ENCODE data around the gene PAM16.

PAM16 gene

DNA sequence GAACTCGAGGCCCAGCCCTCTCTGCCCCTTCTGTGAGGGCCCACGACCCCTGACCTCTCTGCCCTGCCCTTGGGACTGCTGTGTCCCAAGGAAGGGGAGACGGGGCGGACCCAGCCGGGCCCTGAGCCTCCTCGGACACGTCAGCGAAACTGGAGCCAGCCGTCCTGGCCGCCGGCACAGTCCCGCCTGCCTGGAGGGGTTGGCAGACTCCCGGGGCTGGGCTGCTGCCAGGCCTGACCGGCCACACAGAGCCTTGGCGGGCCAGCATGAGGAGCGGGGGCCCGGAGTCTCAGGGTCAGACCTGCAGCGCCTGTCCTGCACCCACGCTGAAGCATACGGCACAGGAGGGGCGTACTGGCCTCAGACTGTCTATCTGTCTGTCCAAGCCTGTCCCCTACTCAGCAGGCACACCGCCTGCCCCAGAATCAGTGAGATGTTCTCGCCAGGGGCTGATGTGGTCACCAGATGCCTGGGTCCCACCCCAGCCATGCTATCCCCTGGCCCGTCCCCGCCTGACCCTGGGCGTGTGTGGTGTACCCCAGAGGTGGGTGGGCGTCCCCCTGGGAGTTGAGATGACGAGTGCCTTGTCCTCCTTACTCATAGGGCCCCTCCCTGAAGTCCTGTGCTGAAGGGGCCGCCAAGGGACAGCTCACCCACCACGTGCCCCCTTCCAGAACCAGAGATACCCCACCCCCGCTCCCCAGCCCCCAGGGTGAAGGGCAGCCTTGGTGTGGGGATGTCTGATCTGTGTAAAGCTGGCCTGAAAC, 25.2 kb upstream of the PAM16 start:
- Histone ChIP-seq H3K4me3 (ENCODE audit: low read length) (no peak overlapping the region), H3K36me3 (ENCODE audit: insufficient read depth, low read length) (no peaks in the 10 kb centered on the region), H3K9ac (ENCODE audit: low read depth, low read length) (no peak overlapping the region), H3K4me1 (ENCODE audit: insufficient read depth, low read length) (peaks cover 42% of the 10 kb centered on the region), H3K27ac (ENCODE audit: low read depth, low read length) (peak overlapping the region; percentile 37), H3K27me3 (ENCODE audit: insufficient read depth, low read length) (no peaks in the 10 kb centered on the region), H3K9me3 (ENCODE audit: insufficient read depth, low read depth, low read length) (no peaks in the 10 kb centered on the region)
- 88% methylated on average over 29 of the region's 31 CpGs for WGBS

DNA sequence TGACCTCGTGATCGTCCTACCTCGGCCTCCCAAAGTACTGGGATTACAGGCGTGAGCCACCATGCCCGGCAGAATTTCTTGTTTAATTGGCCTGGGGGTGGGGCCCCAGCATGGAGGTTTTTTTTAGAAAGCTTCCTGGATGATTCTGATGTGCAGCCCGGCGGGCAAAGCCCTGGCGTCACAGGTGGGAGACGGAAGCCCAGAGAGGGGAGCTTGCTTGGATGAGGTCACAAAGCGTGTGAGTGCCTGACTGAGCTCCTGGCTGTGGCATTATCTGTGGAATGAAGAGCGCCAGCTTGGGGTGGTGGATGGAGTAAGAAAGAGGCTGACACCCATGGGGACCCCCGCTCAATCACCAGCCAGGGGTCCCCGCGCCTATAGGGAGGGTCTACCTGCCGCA, 24.6 kb upstream of the PAM16 start:
- 92% methylated on average over 15 of the region's 15 CpGs for WGBS
- Histone ChIP-seq H3K4me1 (ENCODE audit: insufficient read depth, low read length) (peaks cover 47% of the 10 kb centered on the region), H3K27ac (ENCODE audit: low read depth, low read length) (no peak overlapping the region)

DNA sequence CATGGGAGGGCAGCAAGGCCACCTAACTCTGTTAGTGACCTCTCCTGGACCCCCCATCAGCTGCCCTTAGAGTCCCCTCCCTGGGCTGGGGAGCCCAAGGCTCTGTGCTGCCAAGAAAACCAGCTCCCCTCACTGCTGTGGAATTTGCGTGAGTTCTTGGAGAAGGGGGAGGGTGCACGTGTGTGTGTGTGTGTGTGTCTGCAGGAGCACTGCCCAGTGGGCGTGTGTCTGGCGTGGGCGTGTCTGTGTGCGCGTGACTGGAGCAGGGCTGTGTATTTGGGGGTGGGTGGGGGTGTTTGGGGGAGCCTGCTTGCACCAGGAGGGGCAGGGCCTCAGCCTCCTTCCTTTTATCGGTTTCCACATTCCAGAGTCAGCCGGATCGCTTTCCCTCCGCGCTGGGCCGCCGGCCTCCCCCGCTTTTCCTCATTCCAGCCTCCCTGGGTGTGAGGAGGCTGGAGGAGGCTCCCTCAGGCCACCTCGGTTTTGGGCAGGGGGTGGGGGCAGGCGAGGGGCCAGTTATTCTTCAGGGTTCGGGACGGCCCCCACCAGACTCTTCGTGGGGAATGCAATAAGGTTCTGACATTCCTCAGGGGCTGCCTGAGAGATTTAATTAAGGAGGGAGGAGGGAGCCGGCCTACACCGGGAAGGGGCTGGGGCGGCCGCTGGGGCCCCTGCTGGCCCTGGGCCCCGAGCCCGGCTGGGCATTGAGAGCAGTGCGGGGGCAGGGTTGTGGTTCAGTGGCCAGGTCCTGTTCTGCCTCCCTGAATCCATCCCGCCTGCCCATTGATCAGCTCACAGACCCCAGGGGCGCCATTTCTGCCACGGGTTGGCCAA, 23.0 kb upstream of the PAM16 start:
- 0 out of 2 replicates have a peak overlapping the region, but pooled peaks have one; percentile 15 for H3K9ac ChIP-seq (ENCODE audit: low read depth, low read length)
- peak overlapping the region; percentile 47; the same call in 1 of the 2 replicates for H3K27ac ChIP-seq (ENCODE audit: low read depth, low read length)
- H3K9me3 ChIP-seq (ENCODE audit: insufficient read depth, low read depth, low read length) = no peaks in the 10 kb centered on the region
- no peaks in the 10 kb centered on the region for H3K27me3 ChIP-seq (ENCODE audit: insufficient read depth, low read length)
- peaks cover 47% of the 10 kb centered on the region for H3K4me1 ChIP-seq (ENCODE audit: insufficient read depth, low read length)
- H3K36me3 ChIP-seq (ENCODE audit: insufficient read depth, low read length) = no peaks in the 10 kb centered on the region
- 27% methylated on average over 22 of the region's 30 CpGs for WGBS
- peak overlapping the region; percentile 6; the same call in 1 of the 2 replicates for H3K4me3 ChIP-seq (ENCODE audit: low read length)

More for the DNA sequence above, 24.6 kb upstream of the PAM16 start:
- no peaks in the 10 kb centered on the region for H3K9me3 ChIP-seq (ENCODE audit: insufficient read depth, low read depth, low read length)
- no peak overlapping the region for H3K9ac ChIP-seq (ENCODE audit: low read depth, low read length)
- no peaks in the 10 kb centered on the region for H3K27me3 ChIP-seq (ENCODE audit: insufficient read depth, low read length)
- H3K36me3 ChIP-seq (ENCODE audit: insufficient read depth, low read length) = no peaks in the 10 kb centered on the region
- no peak overlapping the region for H3K4me3 ChIP-seq (ENCODE audit: low read length)

DNA sequence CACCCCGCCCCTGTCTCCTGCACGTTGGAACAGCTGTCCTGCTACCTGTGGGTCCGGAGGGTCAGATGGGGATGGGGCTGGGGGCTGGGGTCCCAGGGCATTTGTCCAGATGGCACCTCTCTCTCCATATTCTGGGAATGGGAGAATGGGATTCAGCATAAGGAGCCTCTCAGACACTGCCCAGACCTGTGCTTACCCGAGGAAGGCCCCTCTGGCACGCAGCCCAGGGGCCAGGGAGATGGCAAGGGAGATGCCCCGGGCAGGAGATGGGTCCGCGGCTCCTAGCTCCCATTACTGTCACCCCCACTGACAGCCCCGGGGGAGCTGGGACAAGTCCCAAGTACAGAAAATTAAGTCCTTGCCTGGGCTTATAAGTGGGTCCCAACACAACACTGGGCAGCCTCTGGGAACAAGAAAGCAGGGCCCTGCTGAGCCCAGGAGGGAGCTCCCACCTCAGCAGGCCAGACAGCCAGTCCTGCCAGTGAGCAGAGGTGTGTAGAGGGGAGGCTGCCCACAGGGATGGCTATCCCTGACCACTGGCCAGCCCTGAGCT, 22.3 kb upstream of the PAM16 start:
- Histone ChIP-seq H3K4me3 (ENCODE audit: low read length) (peak overlapping the region; percentile 6; the same call in 1 of the 2 replicates), H3K9me3 (ENCODE audit: insufficient read depth, low read depth, low read length) (no peaks in the 10 kb centered on the region), H3K9ac (ENCODE audit: low read depth, low read length) (0 out of 2 replicates have a peak overlapping the region, but pooled peaks have one; percentile 15), H3K4me1 (ENCODE audit: insufficient read depth, low read length) (peaks cover 47% of the 10 kb centered on the region), H3K36me3 (ENCODE audit: insufficient read depth, low read length) (no peaks in the 10 kb centered on the region), H3K27ac (ENCODE audit: low read depth, low read length) (peak overlapping the region; percentile 47; the same call in 1 of the 2 replicates), H3K27me3 (ENCODE audit: insufficient read depth, low read length) (no peaks in the 10 kb centered on the region)
- 52% methylated on average over 9 of the region's 9 CpGs for WGBS

DNA sequence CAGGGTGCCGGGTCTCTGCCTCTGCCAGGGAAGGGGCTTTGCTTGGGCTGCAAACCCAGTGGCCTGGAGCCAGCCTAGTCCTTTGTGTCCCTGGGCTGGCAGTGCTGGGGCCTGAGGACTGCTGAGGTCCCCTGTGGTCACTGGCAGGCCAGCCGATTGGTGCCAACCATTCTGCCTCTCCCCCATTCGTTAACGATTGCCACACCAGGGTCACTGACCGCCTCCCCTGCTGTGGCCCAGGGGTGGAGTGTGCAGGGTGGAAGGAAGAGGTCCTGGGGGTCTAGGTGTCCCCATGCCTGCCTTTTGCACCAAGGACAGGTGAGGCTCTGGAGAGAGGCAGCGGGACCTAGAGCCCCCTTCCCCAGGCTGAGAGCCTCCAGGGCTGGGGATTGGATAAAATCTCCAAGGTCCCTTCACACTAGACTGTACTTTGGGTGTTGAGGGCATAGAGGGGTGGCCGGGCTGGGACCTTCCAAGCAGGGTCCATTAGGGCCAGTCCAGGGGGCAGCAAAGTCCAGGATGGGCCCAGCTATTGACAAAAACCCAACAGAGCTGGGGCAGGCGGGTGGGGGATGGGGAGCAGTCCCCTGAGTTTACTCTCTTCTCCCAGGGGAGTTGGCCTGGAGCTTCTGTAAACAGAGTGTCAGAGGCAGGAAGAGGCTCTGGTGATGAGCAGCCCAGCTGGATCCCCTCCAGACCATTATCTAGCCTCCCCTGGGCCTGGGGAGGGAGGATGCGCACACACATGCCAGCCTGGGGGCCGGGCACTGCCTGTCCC, 21.6 kb upstream of the PAM16 start:
- 36% methylated on average over 9 of the region's 10 CpGs for WGBS

DNA sequence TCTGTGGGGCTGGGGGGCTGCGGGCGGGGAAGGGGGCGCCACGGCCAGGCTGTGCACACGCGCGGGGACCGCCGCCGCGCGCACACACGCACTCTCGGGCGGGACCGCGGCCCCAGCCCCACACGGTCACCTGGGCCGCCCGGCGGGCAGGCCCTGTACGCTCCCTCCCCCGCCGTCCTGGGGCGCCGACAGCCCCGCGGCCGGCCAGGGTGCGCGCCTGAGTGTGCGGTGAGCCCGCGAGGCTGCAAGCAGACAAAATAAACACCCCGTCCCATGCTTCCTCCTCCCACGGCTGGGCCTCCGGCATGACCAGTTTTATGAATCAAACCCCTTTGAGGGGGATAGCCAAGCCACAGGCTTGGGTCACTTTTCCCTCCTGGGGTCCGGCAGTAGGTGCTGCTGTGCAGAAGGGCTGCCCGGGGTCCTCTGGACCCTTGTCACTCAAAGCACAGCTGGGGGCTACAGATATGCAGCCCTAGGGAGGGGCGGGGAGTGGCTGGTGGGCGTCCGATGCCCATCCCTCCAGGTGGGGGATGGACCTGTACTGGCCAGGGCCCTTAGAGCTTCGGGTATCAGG, 21.0 kb upstream of the PAM16 start:
- H3K9me3 ChIP-seq (ENCODE audit: insufficient read depth, low read depth, low read length) = no peaks in the 10 kb centered on the region
- no peaks in the 10 kb centered on the region for H3K27me3 ChIP-seq (ENCODE audit: insufficient read depth, low read length)
- H3K4me3 ChIP-seq (ENCODE audit: low read length) = peak overlapping the region; percentile 71
- H3K36me3 ChIP-seq (ENCODE audit: insufficient read depth, low read length) = no peaks in the 10 kb centered on the region
- peak overlapping the region; percentile 60 for H3K9ac ChIP-seq (ENCODE audit: low read depth, low read length)
- 3% methylated on average over 43 of the region's 43 CpGs for whole genome bisulfite sequencing
- H3K27ac ChIP-seq (ENCODE audit: low read depth, low read length) = no peak overlapping the region
- H3K4me1 ChIP-seq (ENCODE audit: insufficient read depth, low read length) = peaks cover 39% of the 10 kb centered on the region

More for the DNA sequence above, 21.6 kb upstream of the PAM16 start:
- peaks cover 44% of the 10 kb centered on the region for H3K4me1 ChIP-seq (ENCODE audit: insufficient read depth, low read length)
- no peaks in the 10 kb centered on the region for H3K36me3 ChIP-seq (ENCODE audit: insufficient read depth, low read length)
- no peaks in the 10 kb centered on the region for H3K9me3 ChIP-seq (ENCODE audit: insufficient read depth, low read depth, low read length)
- no peaks in the 10 kb centered on the region for H3K27me3 ChIP-seq (ENCODE audit: insufficient read depth, low read length)
- H3K4me3 ChIP-seq (ENCODE audit: low read length) = peak overlapping the region; percentile 71
- H3K27ac ChIP-seq (ENCODE audit: low read depth, low read length) = no peak overlapping the region; the same call in 1 of the 2 replicates
- peak overlapping the region; percentile 60; the same call in 1 of the 2 replicates for H3K9ac ChIP-seq (ENCODE audit: low read depth, low read length)

DNA sequence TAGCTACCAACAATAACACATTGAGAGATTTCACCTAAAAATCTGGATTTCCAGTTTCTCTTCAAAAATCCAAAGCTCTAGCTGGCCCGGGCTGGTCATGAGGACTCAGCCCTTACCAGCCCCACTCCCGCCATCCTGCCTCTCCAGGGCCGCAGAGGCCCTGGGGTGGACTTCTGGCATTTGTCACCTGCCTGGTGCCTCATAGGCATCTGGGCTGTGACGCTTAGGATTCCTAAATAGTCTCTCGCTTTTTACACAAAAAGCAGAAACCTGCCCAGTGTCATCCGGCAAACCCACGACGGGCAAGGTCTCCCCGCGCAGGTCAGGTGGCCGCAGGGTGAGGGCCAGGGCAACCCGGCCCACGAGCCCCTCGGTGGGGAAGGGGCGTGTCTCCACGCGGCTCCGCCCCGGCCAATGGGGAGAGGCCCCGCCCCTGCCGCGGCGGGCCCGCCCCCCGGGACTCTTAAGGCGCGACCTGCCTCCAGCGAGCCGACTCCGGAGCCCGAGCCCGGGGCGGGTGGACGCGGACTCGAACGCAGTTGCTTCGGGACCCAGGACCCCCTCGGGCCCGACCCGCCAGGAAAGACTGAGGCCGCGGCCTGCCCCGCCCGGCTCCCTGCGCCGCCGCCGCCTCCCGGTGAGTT, 20.4 kb upstream of the PAM16 start, which contains the start of gene VASN:
TSS of gene VASN (plus strand) at position 492 of the 644 bp plus-strand sequence. CDS start 9,030 bp downstream, outside the sequence.
- Histone ChIP-seq H3K4me3 (ENCODE audit: low read length) (peak within 1 kb of the TSS; percentile 71), H3K9ac (ENCODE audit: low read depth, low read length) (peak within 1 kb of the TSS; percentile 60), H3K27me3 (ENCODE audit: insufficient read depth, low read length) (no peaks in the 10 kb centered on the region), H3K4me1 (ENCODE audit: insufficient read depth, low read length) (peaks cover 36% of the 10 kb centered on the region), H3K36me3 (ENCODE audit: insufficient read depth, low read length) (no peaks in the 10 kb centered on the region), H3K27ac (ENCODE audit: low read depth, low read length) (no peak within 1 kb of the TSS), H3K9me3 (ENCODE audit: insufficient read depth, low read depth, low read length) (no peaks in the 10 kb centered on the region)
- WGBS = 6% methylated on average over 50 of the region's 50 CpGs

DNA sequence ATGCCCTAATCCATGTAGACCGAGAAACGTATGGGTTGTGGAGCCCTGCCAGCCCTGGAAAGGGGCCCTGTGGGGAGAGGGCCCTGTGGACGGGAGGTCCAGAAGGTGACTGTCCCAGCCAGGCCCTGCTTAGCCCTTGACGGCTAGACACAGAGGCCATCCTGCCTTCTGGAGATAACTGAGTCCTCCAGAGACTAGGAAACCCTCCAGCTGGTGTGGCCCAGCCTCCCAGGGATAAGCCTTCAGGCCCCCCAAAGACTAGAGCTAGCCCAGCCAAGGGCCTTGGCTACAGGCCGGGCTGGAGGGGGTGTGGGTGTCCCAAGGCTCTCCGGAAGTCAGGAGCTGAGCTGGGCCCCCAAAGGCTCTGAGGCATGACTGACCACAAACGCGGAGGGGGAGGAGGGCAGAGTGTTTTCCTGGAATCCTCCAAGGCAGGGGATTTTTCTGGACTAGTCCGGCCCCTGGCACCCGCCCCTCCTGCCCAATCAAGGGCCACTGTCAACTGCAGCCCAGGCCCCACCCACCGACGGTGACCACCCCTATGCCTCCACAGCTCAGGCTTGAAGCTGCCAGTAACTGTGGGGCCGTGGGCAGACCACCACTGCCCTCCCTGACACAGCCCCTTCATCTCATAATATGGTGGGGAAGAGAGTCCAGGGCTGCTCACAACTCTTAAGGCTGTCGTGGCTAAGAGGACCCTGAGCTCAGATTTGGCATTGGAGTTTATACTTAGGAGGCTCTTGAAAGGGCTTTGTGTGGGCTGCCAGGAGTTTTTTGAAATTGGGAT, 19.6 kb upstream of the PAM16 start:
- Histone ChIP-seq H3K36me3 (ENCODE audit: insufficient read depth, low read length) (no peaks in the 10 kb centered on the region), H3K9me3 (ENCODE audit: insufficient read depth, low read depth, low read length) (no peaks in the 10 kb centered on the region), H3K4me1 (ENCODE audit: insufficient read depth, low read length) (peaks cover 36% of the 10 kb centered on the region), H3K4me3 (ENCODE audit: low read length) (peak overlapping the region; percentile 71; the same call in 1 of the 2 replicates), H3K9ac (ENCODE audit: low read depth, low read length) (no peak overlapping the region), H3K27me3 (ENCODE audit: insufficient read depth, low read length) (no peaks in the 10 kb centered on the region), H3K27ac (ENCODE audit: low read depth, low read length) (no peak overlapping the region)
- WGBS = 79% methylated on average over 14 of the region's 14 CpGs

DNA sequence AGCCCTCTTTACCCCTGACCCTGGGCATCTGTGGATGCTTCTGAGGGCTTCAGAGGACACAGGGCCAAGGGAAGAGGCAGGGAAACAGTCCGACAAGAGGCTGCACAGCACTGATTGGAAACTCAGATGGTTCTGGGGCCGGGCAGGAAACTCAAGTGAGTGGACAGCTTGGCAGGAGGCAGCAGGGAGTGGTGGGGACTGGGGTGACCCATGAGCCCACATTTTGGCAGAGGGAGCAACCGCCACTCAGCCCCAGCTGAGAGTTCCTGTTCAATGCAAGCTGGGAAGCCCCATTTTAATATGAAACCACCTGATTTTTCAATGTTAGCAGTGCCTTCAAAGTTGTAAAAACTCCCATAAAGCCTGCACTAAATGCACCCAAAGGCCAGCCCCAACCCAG, 19.0 kb upstream of the PAM16 start:
- H3K9ac ChIP-seq (ENCODE audit: low read depth, low read length) = no peak overlapping the region
- no peak overlapping the region for H3K4me3 ChIP-seq (ENCODE audit: low read length)
- no peaks in the 10 kb centered on the region for H3K27me3 ChIP-seq (ENCODE audit: insufficient read depth, low read length)
- H3K9me3 ChIP-seq (ENCODE audit: insufficient read depth, low read depth, low read length) = no peaks in the 10 kb centered on the region
- 89% methylated on average over 3 of the region's 3 CpGs for WGBS
- H3K4me1 ChIP-seq (ENCODE audit: insufficient read depth, low read length) = peaks cover 35% of the 10 kb centered on the region
- H3K27ac ChIP-seq (ENCODE audit: low read depth, low read length) = no peak overlapping the region
- no peaks in the 10 kb centered on the region for H3K36me3 ChIP-seq (ENCODE audit: insufficient read depth, low read length)

Data from HUES64 (cell line).